ENCODE results near the gene BHLHE41. TPM values are rescaled to one million over a fixed set of nuclear protein-coding genes. Genes with fewer than 3 reads are reported as not detected.

The BHLHE41 gene
- total RNA-seq, 1 donor: 4.3 TPM

DNA sequence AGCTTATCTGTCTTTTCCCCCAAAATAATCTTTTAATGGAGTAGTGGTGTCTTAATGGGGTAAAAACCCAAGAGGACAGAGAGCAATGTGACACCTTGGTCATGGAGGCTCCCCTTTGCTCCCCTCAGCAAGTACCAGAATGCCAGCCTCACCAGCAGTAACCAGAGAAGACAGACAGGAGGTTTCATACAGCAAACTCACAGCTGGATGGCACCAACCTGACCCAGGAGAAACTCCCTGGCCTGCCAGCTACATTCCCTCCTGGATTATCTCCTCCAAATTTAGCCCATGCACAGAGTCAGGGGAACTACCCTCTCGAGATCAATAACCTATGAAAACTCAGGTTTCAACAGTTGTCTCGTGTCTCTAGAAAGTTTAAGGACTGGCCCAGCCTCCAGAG, 15.9 kb downstream of the BHLHE41 start:
- Histone ChIP-seq H3K4me3 (ENCODE audit: insufficient read depth, low read length) (no peak overlapping the region), H3K27ac (ENCODE audit: low read depth, low read length) (no peak overlapping the region), H3K27me3 (ENCODE audit: insufficient read depth, low read length) (no peaks in the 10 kb centered on the region), H3K4me1 (ENCODE audit: insufficient read depth, low read length) (peaks cover 7% of the 10 kb centered on the region), H4K20me1 (ENCODE audit: insufficient read depth, low read length) (no peaks in the 10 kb centered on the region), H3K4me2 (ENCODE audit: insufficient read depth, low read length) (no peak overlapping the region), H2AFZ (ENCODE audit: low read length) (no peak overlapping the region), H3K36me3 (ENCODE audit: insufficient read depth, low read length) (no peaks in the 10 kb centered on the region), H3K9me3 (ENCODE audit: low read depth, low read length) (no peaks in the 10 kb centered on the region), H3K79me2 (ENCODE audit: insufficient read depth, low read length) (no peaks in the 10 kb centered on the region)
- DNase-seq (ENCODE audit: insufficient read length, low spot score, missing footprints): no peak
- TF ChIP-seq, protein P1, sequence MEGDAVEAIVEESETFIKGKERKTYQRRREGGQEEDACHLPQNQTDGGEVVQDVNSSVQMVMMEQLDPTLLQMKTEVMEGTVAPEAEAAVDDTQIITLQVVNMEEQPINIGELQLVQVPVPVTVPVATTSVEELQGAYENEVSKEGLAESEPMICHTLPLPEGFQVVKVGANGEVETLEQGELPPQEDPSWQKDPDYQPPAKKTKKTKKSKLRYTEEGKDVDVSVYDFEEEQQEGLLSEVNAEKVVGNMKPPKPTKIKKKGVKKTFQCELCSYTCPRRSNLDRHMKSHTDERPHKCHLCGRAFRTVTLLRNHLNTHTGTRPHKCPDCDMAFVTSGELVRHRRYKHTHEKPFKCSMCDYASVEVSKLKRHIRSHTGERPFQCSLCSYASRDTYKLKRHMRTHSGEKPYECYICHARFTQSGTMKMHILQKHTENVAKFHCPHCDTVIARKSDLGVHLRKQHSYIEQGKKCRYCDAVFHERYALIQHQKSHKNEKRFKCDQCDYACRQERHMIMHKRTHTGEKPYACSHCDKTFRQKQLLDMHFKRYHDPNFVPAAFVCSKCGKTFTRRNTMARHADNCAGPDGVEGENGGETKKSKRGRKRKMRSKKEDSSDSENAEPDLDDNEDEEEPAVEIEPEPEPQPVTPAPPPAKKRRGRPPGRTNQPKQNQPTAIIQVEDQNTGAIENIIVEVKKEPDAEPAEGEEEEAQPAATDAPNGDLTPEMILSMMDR (IDR thresholded peaks at IDR 0.05; ENCODE audit: extremely low read depth, low read depth, low read length): no peak

DNA sequence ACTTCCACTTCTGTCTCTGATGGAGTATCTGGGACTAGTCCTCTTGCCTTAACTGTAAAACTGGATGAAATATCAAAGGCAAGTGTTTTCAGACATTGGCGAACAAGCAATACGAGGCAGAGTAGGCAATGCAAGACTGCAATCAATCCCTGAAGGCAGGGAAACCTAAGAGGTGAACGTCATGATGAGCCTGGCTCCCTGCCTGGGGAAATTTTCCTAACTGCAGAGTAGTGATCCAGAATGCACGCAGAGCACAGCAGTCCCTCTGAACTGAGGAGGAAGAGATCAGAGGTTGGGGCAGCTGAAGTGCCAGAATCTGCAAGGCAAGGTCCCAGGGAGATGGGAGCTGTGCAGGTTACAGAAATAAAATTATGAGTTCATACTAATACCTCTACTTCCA, 18.5 kb downstream of the BHLHE41 start:
- Histone ChIP-seq H2AFZ (ENCODE audit: low read length) (no peak overlapping the region), H3K27ac (ENCODE audit: low read depth, low read length) (no peak overlapping the region), H3K4me3 (ENCODE audit: insufficient read depth, low read length) (no peak overlapping the region), H3K4me2 (ENCODE audit: insufficient read depth, low read length) (no peak overlapping the region), H3K4me1 (ENCODE audit: insufficient read depth, low read length) (no peaks in the 10 kb centered on the region), H3K27me3 (ENCODE audit: insufficient read depth, low read length) (no peaks in the 10 kb centered on the region), H3K36me3 (ENCODE audit: insufficient read depth, low read length) (no peaks in the 10 kb centered on the region), H3K79me2 (ENCODE audit: insufficient read depth, low read length) (no peaks in the 10 kb centered on the region), H4K20me1 (ENCODE audit: insufficient read depth, low read length) (no peaks in the 10 kb centered on the region), H3K9me3 (ENCODE audit: low read depth, low read length) (no peaks in the 10 kb centered on the region)
- DNase-seq (ENCODE audit: insufficient read length, low spot score, missing footprints): no peak
- TF ChIP-seq, protein P1 (IDR thresholded peaks at IDR 0.05; ENCODE audit: extremely low read depth, low read depth, low read length): no peak

DNA sequence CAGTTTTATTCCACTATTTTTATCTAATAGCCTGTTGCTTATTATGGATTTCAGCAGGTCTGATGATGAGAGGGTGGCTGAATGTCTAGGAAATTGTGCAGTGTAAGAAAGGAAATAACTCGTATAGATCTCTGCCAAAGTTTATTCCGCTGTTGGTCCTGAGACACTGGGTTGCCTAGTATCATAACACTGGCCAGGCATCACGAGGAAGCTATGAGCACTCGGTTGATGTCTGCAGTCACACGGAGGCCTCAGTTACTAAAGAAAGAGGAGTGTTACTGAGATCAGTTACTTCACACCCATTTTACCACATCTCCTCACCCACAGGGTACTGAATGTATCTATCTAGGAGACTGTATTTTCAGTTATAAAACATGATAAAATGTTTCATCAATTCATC, 21.9 kb downstream of the BHLHE41 start:
- Histone ChIP-seq H3K27me3 (ENCODE audit: insufficient read depth, low read length) (no peaks in the 10 kb centered on the region), H3K9me3 (ENCODE audit: low read depth, low read length) (no peaks in the 10 kb centered on the region), H3K79me2 (ENCODE audit: insufficient read depth, low read length) (no peaks in the 10 kb centered on the region), H4K20me1 (ENCODE audit: insufficient read depth, low read length) (no peaks in the 10 kb centered on the region), H3K27ac (ENCODE audit: low read depth, low read length) (no peak overlapping the region), H3K4me3 (ENCODE audit: insufficient read depth, low read length) (no peak overlapping the region), H3K4me2 (ENCODE audit: insufficient read depth, low read length) (no peak overlapping the region), H3K36me3 (ENCODE audit: insufficient read depth, low read length) (no peaks in the 10 kb centered on the region), H3K4me1 (ENCODE audit: insufficient read depth, low read length) (no peaks in the 10 kb centered on the region), H2AFZ (ENCODE audit: low read length) (no peak overlapping the region)
- TF ChIP-seq, protein P1 (IDR thresholded peaks at IDR 0.05; ENCODE audit: extremely low read depth, low read depth, low read length): no peak
- no peak for DNase-seq (ENCODE audit: insufficient read length, low spot score, missing footprints)

DNA sequence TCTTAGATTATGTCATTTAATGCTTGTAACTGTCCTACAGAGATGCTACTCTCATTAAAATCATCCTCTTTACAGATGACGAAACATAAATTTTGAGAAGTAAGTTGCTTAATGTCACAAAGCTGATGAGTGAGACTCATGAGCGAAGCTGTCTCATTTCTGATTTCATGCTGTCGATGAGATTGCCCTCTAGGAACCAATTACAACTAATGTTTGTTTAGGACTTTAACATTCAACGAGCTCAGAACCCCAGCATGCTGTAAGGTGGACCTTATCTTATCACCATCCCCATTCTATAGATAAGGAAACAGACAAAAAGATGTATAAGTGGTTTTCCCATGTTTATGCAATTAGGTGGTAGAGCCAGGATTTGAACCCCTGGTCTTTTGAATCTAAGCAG, 23.1 kb downstream of the BHLHE41 start:
- Histone ChIP-seq H3K4me2 (ENCODE audit: insufficient read depth, low read length) (no peak overlapping the region), H2AFZ (ENCODE audit: low read length) (no peak overlapping the region), H3K4me1 (ENCODE audit: insufficient read depth, low read length) (peaks cover 5% of the 10 kb centered on the region), H3K4me3 (ENCODE audit: insufficient read depth, low read length) (no peak overlapping the region), H3K79me2 (ENCODE audit: insufficient read depth, low read length) (no peaks in the 10 kb centered on the region), H3K27ac (ENCODE audit: low read depth, low read length) (no peak overlapping the region), H3K27me3 (ENCODE audit: insufficient read depth, low read length) (no peaks in the 10 kb centered on the region), H3K36me3 (ENCODE audit: insufficient read depth, low read length) (no peaks in the 10 kb centered on the region), H3K9me3 (ENCODE audit: low read depth, low read length) (no peaks in the 10 kb centered on the region), H4K20me1 (ENCODE audit: insufficient read depth, low read length) (no peaks in the 10 kb centered on the region)
- no peak for DNase-seq (ENCODE audit: insufficient read length, low spot score, missing footprints)
- TF ChIP-seq, protein P1 (IDR thresholded peaks at IDR 0.05; ENCODE audit: extremely low read depth, low read depth, low read length): no peak

Measured in osteoblast (primary cell).